HG02610 (cell line): ENCODE measurements around the gene BIRC6.
A peak's percentile ranks its signal among the peaks of the same experiment; 100 is the strongest.
"Not testable (repeated sequence)": the region's sequence is repeated elsewhere in the genome, so short reads cannot be mapped to it uniquely, and the experiment has no call there.

Experiments
- ATAC-seq: cut with Tn5 transposase; IDR thresholded peaks from one replicate; pipeline ENCODE4 v1.9.1; 2021; ENCODE audit warnings: mild to moderate bottlenecking, moderate library complexity; ENCODE audit not compliant: unreplicated experiment

Gene BIRC6, protein sequence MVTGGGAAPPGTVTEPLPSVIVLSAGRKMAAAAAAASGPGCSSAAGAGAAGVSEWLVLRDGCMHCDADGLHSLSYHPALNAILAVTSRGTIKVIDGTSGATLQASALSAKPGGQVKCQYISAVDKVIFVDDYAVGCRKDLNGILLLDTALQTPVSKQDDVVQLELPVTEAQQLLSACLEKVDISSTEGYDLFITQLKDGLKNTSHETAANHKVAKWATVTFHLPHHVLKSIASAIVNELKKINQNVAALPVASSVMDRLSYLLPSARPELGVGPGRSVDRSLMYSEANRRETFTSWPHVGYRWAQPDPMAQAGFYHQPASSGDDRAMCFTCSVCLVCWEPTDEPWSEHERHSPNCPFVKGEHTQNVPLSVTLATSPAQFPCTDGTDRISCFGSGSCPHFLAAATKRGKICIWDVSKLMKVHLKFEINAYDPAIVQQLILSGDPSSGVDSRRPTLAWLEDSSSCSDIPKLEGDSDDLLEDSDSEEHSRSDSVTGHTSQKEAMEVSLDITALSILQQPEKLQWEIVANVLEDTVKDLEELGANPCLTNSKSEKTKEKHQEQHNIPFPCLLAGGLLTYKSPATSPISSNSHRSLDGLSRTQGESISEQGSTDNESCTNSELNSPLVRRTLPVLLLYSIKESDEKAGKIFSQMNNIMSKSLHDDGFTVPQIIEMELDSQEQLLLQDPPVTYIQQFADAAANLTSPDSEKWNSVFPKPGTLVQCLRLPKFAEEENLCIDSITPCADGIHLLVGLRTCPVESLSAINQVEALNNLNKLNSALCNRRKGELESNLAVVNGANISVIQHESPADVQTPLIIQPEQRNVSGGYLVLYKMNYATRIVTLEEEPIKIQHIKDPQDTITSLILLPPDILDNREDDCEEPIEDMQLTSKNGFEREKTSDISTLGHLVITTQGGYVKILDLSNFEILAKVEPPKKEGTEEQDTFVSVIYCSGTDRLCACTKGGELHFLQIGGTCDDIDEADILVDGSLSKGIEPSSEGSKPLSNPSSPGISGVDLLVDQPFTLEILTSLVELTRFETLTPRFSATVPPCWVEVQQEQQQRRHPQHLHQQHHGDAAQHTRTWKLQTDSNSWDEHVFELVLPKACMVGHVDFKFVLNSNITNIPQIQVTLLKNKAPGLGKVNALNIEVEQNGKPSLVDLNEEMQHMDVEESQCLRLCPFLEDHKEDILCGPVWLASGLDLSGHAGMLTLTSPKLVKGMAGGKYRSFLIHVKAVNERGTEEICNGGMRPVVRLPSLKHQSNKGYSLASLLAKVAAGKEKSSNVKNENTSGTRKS (N-terminal part only)

DNA sequence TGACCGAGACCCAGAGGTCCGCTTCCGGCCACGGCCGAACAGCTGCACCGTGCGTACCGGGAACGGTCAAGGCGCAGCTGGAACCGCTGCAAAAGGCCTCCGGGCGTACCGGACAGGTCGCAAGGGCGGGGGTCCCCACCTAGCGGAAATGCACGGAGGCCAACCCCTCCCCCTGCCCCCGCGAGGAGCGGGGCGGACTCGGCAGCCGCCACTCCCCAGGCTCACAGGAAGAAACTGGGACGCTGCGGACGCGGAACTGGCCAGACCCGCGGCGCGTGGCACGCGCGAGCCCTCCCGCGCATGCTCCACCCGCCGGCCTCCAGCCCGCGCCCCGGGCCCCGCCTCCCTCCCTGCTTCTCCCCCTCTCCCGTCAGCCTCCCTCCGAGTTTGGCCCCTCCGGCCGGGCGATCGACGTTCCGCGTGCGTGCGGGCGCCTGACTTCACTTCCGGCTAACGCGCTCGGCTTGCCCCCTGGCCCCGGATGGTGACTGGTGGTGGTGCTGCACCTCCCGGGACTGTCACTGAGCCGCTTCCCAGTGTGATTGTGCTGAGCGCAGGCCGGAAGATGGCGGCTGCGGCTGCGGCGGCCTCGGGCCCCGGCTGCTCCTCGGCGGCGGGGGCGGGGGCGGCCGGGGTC, at the start of gene BIRC6:
Gene BIRC6 (plus strand): TSS at position 343 of the 637 bp plus-strand sequence. CDS start 139 bp downstream, at position 482.
- ATAC-seq: peak; percentile 89

GRCh38 chr2:32310577-32310976, 46.2 kb upstream of the BIRC6 start:
- ATAC-seq: no peak

DNA sequence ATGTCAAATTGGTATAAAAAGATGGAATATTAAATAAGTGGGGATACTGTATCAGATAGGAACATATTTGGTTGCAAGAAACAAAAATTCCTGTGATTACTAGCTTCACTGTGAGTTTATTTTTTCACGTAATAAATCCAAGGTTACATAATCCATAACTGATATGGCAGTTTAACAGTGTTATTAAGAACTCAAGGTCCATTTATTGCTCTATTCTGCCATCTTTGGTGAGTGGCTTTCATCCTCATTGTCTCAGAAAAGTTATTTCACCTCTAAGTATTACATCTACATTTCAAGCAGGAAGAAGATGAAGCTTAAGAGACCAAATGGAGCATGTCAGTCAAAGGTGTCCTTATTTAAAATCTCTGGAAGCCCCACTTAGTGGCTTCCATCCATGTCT, 41.9 kb upstream of the BIRC6 start:
- ATAC-seq: no peak

GRCh38 chr2:32328679-32329078, 28.1 kb upstream of the BIRC6 start:
- ATAC-seq: not testable (repeated sequence)

GRCh38 chr2:32329180-32329980, 27.4 kb upstream of the BIRC6 start:
- not testable (repeated sequence) for ATAC-seq

DNA sequence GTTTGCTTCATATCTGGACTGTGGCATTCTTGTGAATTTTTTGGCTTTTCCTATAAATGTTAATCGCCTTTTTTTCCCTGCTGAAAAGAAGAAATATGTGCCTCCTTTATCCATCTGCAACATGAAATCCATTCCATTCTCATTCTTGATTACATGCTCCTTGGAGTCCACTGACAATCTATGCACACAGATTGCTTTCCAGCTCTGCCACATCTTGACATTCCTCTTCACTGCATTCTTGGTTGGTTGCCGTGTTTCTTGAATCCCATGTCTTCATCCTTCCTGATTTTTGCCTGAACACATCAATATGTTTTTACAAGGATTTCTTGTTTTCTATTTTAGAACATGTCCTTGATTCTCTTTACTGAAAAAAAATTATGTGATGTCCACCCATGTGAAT, 26.7 kb upstream of the BIRC6 start:
- ATAC-seq: no peak

DNA sequence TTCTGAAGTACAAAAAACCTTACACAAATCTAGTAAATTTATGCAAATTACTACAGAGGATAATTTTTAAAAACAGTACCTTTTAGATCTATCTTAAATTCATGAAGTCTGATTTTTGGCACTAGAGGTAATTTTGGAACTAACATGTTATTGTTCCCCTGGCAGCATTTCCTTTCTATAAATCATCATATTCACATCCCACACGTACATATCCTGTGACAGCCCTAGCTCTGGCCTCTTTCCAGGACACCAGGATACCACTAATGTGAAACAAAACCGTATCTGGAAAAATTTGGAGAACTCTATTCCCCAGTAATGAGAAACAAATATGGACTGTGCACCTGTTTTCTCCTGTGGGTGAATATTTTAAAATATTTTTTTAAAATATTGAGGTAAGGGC, 14.0 kb upstream of the BIRC6 start:
- no peak for ATAC-seq

GRCh38 chr2:32350797-32351196, 6.0 kb upstream of the BIRC6 start:
- ATAC-seq: not testable (repeated sequence)

DNA sequence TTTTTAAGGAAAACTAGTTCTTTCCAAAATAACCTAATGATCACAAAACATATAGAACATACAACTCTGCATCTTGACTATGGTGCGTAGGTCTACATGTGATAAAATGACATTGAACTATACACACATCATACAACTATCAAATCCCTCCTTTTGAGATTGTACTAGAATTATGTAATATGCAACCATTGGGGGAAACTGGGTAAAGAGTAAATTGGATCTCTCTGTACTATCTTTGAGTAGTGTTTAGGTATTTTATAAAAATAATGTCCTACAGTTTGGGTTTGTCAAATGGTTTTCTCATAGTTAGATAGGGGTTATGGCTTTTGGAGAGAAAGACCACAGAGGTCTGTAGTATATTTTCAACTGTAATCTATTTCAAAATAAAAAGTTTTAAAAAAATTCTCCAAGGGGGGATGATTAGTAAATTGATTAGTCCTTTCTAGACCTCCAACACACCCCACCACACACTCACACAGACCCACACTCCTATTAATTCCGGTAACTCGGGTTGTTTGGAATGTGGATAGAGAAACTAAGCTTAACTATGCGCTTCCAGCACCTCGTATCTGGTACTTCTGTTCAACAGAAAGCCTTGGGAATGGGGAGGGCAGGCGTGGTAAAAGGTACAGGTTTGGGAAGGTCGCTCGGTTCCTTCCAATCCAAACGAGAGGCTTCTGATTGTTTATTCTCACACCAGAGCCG, 695 bp upstream of the BIRC6 start:
- ATAC-seq: no peak

- ATAC-seq: peak; percentile 12
Observed at GRCh38 chr2:32357318-32358110, 691 bp downstream of the BIRC6 start.

DNA sequence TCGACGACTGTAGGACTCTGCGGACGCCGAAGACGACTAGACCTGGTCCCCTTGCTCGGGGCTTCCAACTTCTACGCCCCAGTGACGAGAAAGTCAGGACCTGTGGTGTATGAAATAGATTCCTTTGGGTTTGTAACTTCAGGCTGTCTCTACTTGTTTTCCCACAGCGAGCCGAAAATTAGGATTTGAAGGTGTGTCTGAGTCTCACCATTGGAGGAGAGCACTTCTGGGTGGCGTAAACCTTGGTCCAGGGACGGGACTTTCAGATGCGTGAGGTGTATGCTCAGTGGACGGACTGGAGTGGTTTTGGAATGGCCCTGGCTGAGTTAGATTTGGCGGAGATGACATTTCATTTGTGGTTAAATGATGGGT, 1.3 kb downstream of the BIRC6 start:
- ATAC-seq: no peak

GRCh38 chr2:32360416-32360815, 3.6 kb downstream of the BIRC6 start:
- peak; percentile 20 for ATAC-seq

DNA sequence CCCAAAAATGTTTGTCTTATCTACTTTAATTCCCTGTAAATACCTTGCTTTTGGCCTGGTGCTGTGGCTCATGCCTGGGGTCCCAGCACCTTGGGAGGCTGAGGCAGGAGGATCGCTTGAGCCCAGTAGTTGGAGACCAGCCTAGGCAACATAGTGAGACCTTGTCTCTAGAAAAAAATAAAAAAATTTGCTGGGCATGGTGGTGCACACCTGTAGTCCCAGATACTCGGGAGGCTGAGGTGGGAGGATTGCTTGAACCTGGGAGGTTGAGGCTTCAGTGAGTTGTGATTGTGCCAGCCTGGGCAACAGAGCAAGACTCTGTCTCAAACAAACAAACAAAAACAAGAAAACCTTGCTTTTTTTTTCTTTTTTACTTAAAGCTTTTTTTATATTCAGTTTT, 6.2 kb downstream of the BIRC6 start:
- ATAC-seq: not testable (repeated sequence)

GRCh38 chr2:32363597-32363996, 6.8 kb downstream of the BIRC6 start:
- peak; percentile 43 for ATAC-seq

GRCh38 chr2:32364290-32364689, 7.5 kb downstream of the BIRC6 start:
- ATAC-seq: not testable (repeated sequence)

GRCh38 chr2:32365679-32366078, 8.9 kb downstream of the BIRC6 start:
- ATAC-seq: not testable (repeated sequence)

- no peak for ATAC-seq
Observed at GRCh38 chr2:32366595-32366994, 9.8 kb downstream of the BIRC6 start.

- no peak for ATAC-seq
Observed at GRCh38 chr2:32369222-32369621, 12.4 kb downstream of the BIRC6 start.
